IMR-90 (cell line): ENCODE measurements around the gene MEIS3. TPM values are rescaled to one million over a fixed set of nuclear protein-coding genes. Genes with fewer than 3 reads are reported as not detected.
"Not testable (repeated sequence)": the region's sequence is repeated elsewhere in the genome, so short reads cannot be mapped to it uniquely, and the experiment has no call there.

Experiments used
- ATAC-seq: fragments of 200-7000 bp; cut with Tn5 transposase; 2 replicates; pipeline ENCODE4 v1.9.1; 2020; ENCODE audit warnings: low read depth, mild to moderate bottlenecking, moderate library complexity
- BruUV-seq: library from RNA; stranded (reverse); fragments of 400-500 nt; replicated peaks from 2 replicates; lab custom pipeline; 2021; lab: Mats Ljungman, UMichigan
- CTCF ChIA-PET: fragments of 300-600 bp; formaldehyde crosslinking; extraction: SDS; loops from one replicate; lab custom pipeline; 2021; ENCODE audit warnings: antibody characterized with exemption; lab: Yijun Ruan, JAX
- POLR2A ChIA-PET: fragments of 300-600 bp; sonication (Branson Sonifier 250); formaldehyde crosslinking; loops from one replicate; lab custom pipeline; 2022; ENCODE audit warnings: antibody characterized with exemption; ENCODE audit not compliant: unreplicated experiment; lab: Charles Lee
- DNase-seq: peaks from one replicate; pipeline ENCODE4 v3.0.0; 2013
- H2AFZ ChIP-seq: replicated peaks from 2 replicates; pipeline ENCODE3; 2013; ENCODE audit warnings: low read length, mild to moderate bottlenecking; ENCODE audit not compliant: poor library complexity
- H2AK5ac ChIP-seq: 2 replicates; pipeline ENCODE4 v1.6.1; 2013; ENCODE audit warnings: low read depth, low read length, inconsistent platforms
- H2AK9ac ChIP-seq: replicated peaks from 2 replicates; pipeline ENCODE3; 2013; ENCODE audit warnings: mild to moderate bottlenecking, low read depth, low read length, moderate library complexity; ENCODE audit not compliant: poor library complexity
- H2BK120ac ChIP-seq: 2 replicates; pipeline ENCODE4 v1.6.1; 2013; ENCODE audit warnings: low read depth, low read length, inconsistent platforms
- H2BK15ac ChIP-seq: 3 replicates; pipeline ENCODE4 v1.6.1; 2013; ENCODE audit warnings: low read depth, low read length, inconsistent platforms
- H2BK20ac ChIP-seq: 2 replicates; pipeline ENCODE4 v1.6.1; 2013; ENCODE audit warnings: low read depth, mild to moderate bottlenecking, inconsistent platforms, low read length, moderate library complexity
- H2BK5ac ChIP-seq: 2 replicates; pipeline ENCODE4 v1.6.1; 2013; ENCODE audit warnings: mild to moderate bottlenecking, low read depth, low read length, inconsistent platforms; ENCODE audit not compliant: poor library complexity, severe bottlenecking
- H3K14ac ChIP-seq: replicated peaks from 2 replicates; pipeline ENCODE4 v1.6.1; 2013; ENCODE audit warnings: low read depth, low read length, inconsistent platforms
- H3K18ac ChIP-seq: 2 replicates; pipeline ENCODE4 v1.6.1; 2013; ENCODE audit warnings: low read depth, low read length, control low read depth
- H3K23ac ChIP-seq: 2 replicates; pipeline ENCODE4 v1.6.1; 2013; ENCODE audit warnings: low read depth, low read length, inconsistent platforms
- H3K27ac ChIP-seq: 2 replicates; pipeline ENCODE4 v1.5.1; 2013; ENCODE audit warnings: mild to moderate bottlenecking, control low read depth, low read length; ENCODE audit not compliant: insufficient read depth
- H3K27me3 ChIP-seq: 2 replicates; pipeline ENCODE4 v1.6.1; 2013; ENCODE audit warnings: low read length; ENCODE audit not compliant: control insufficient read depth, insufficient read depth
- H3K36me3 ChIP-seq: 2 replicates; pipeline ENCODE4 v1.6.1; 2013; ENCODE audit warnings: low read length, mixed read lengths; ENCODE audit not compliant: control insufficient read depth, insufficient read depth
- H3K4ac ChIP-seq: 2 replicates; pipeline ENCODE4 v1.6.1; 2013; ENCODE audit warnings: low read depth, low read length, inconsistent platforms
- H3K4me1 ChIP-seq: 2 replicates; pipeline ENCODE4 v1.6.1; 2013; ENCODE audit warnings: low read length, mixed read lengths; ENCODE audit not compliant: control insufficient read depth, insufficient read depth
- H3K4me2 ChIP-seq: 2 replicates; pipeline ENCODE4 v1.6.1; 2013; ENCODE audit warnings: low read depth, mild to moderate bottlenecking, control low read depth, low read length, moderate library complexity
- H3K4me3 ChIP-seq: 2 replicates; pipeline ENCODE4 v1.5.1; 2013; ENCODE audit warnings: low read depth, mild to moderate bottlenecking, control low read depth, low read length, moderate library complexity; ENCODE audit not compliant: insufficient read depth
- H3K56ac ChIP-seq: 2 replicates; pipeline ENCODE4 v1.6.1; 2013; ENCODE audit warnings: low read length, inconsistent platforms; ENCODE audit not compliant: insufficient read depth; ENCODE audit errors: extremely low read depth
- H3K79me1 ChIP-seq, 2 experiments: 2 replicates each; pipeline ENCODE4 v1.6.1; 2013; ENCODE audit warnings: low read length in 2 of 2, inconsistent platforms in 1 of 2, low read depth in 1 of 2
- H3K9ac ChIP-seq: 2 replicates; pipeline ENCODE4 v1.6.1; 2013; ENCODE audit warnings: low read depth, low read length, control low read depth
- H3K9me1 ChIP-seq: 2 replicates; pipeline ENCODE4 v1.6.1; 2013; ENCODE audit warnings: low read length, inconsistent platforms; ENCODE audit not compliant: insufficient read depth
- H3K9me3 ChIP-seq: 2 replicates; pipeline ENCODE4 v1.6.1; 2013; ENCODE audit warnings: low read length; ENCODE audit not compliant: control insufficient read depth, insufficient read depth
- H4K20me1 ChIP-seq: 2 replicates; pipeline ENCODE4 v1.6.1; 2013; ENCODE audit warnings: low read length, inconsistent platforms; ENCODE audit not compliant: insufficient read depth
- H4K5ac ChIP-seq: 2 replicates; pipeline ENCODE4 v1.6.1; 2013; ENCODE audit warnings: mild to moderate bottlenecking, low read depth, low read length, control low read depth
- H4K8ac ChIP-seq, 2 experiments: 2 replicates each; pipeline ENCODE4 v1.6.1; 2013; ENCODE audit warnings: low read depth in 2 of 2, low read length in 2 of 2, control low read depth in 1 of 2, inconsistent platforms in 1 of 2
- H4K91ac ChIP-seq: 2 replicates; pipeline ENCODE4 v1.6.1; 2013; ENCODE audit warnings: low read depth, low read length, inconsistent platforms; ENCODE audit not compliant: insufficient read depth
- CEBPB ChIP-seq: IDR thresholded peaks from 2 replicates; pipeline ENCODE4 v1.6.1; 2012; ENCODE audit warnings: low read depth, low read length, improper control_type of control experiment
- WGBS, 2 experiments: methylation state at CpG; one replicate each; pipeline versions ENCODE4 v1.1.5 to v1.1.7; 2013; ENCODE audit warnings: missing lambda C conversion rate in 2 of 2; ENCODE audit not compliant: insufficient read length in 1 of 2; ENCODE audit errors: extremely low coverage in 2 of 2; 5-methylcytosine and 5-hydroxymethylcytosine counted together
- dilution Hi-C: fragments of 300-500 bp; cut with HindIII; formaldehyde crosslinking; loops from one replicate; pipeline ENCODE4 v1.14.3; 2018; ENCODE audit warnings: low sequenced_read_pairs; ENCODE audit not compliant: unreplicated experiment
- in situ Hi-C: fragments of 300-500 bp; cut with MboI; formaldehyde crosslinking; loops from 3 replicates; pipeline ENCODE4 v1.14.3; 2019; ENCODE audit warnings: low sequenced_read_pairs, inconsistent platforms, mixed read lengths
- intact Hi-C: fragments of 100-400 bp; cut with micrococcal nuclease; formaldehyde crosslinking; loops from 2 replicates; pipeline ENCODE4 v1.10.0; 2022
- polyA plus RNA-seq, 3 experiments: library from polyadenylated mRNA; depleted of rRNA; stranded (reverse); fragments of >200 nt; gene quantifications; 2 replicates each; pipeline ENCODE4 v1.2.3, GENCODE V29; 2012; ENCODE audit warnings: low replicate concordance in 1 of 3
- total RNA-seq: library from RNA; depleted of rRNA; stranded (reverse); fragments of >200 nt; gene quantifications from 2 replicates; pipeline ENCODE4 v1.2.3, GENCODE V29; 2012

Gene MEIS3
- total and polyA plus RNA-seq, 2 of the 4 experiments (the other 2 are of a cell fraction), result 32.4 to 33.0 TPM

DNA sequence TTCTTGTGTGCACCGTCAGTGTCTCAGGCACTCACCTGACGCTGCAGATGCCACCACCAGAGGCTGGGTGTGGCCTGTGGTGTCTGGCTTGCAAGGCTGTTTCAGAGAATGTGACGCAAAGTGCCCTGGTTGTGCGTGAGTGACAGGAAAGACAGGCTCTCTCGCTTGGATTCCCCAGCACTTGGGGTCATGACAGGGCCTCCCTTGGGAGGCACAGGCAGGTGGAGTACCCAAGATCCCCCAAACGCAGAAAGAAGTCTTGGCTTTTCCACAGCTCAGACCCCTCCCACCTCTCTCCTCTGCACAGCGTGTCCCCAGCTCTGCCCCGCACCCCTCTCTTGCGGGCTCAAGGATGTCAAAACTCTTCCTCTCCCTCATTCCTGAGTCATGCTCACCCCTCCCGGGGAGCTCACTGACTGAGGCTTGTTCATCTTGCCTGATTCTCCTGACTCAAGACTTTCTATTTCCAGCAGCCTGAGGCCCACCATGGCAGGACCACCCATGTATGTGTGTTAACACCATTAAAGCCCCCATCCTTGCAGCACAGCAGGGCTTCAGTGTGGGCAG lies 49.2 kb downstream of the MEIS3 start (continued):
- TF ChIP-seq CEBPB, result peak; percentile 73

DNA sequence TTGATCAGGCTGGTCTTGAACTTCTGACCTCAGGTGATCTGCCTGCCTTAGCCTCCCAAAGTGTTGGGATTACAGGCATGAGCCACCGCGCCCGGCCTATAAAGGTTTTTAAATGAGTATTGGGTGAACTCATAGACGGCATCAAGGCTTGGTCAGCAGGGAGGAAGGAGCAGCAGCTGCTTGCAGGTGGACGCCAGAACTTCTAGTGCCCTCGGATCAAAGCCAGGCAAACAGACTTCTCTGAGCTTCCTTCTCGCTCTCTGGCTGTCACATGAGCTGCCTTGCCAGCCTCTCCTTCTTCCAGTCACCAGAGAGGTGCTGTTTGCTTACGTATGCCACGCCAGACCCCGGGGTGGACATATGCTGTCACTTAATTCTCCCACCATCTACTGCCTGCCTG lies 53.9 kb downstream of the MEIS3 start:
- H3K9me3 ChIP-seq, H3K4me3 ChIP-seq, POLR2A ChIA-PET, ATAC-seq, H2AFZ ChIP-seq, H3K56ac ChIP-seq, H3K4me2 ChIP-seq, H2BK5ac ChIP-seq, H3K4ac ChIP-seq, H3K4me1 ChIP-seq, H2BK15ac ChIP-seq, dilution Hi-C loops, DNase-seq, BruUV-seq, H3K23ac ChIP-seq, H2AK9ac ChIP-seq, H3K14ac ChIP-seq, H3K9me1 ChIP-seq, H3K18ac ChIP-seq, H2AK5ac ChIP-seq, H4K5ac ChIP-seq, H2BK120ac ChIP-seq, in situ Hi-C loops, H3K9ac ChIP-seq, intact Hi-C loops, H4K91ac ChIP-seq, H3K27ac ChIP-seq, H3K27me3 ChIP-seq, H4K8ac ChIP-seq, CTCF ChIA-PET, H2BK20ac ChIP-seq: not testable (repeated sequence)
- WGBS, 2 experiments, result no CpG with 5 or more reads among the region's 10 CpGs
- Histone ChIP-seq H3K36me3 (peaks cover 36% of the 10 kb centered on the region), H4K20me1 (peaks cover 12% of the 10 kb centered on the region), H3K79me1 (peaks cover 0 to 19% of the 10 kb centered on the region in 2 experiments; a peak in 2 of 4 replicates)
